ENCODE measurements around the gene ASB13.

The ASB13 gene

GRCh38 chr10:5599613-5600520 lies 66.5 kb downstream of the ASB13 start:
- no peak overlapping the region for H3K4me3 ChIP-seq (ENCODE audit: low read depth, low read length)
- in situ Hi-C loops (cut with HindIII; ENCODE audit: low sequenced_read_pairs): no loop called here
- no peak for TF ChIP-seq CTCF (IDR thresholded peaks at IDR 0.05; ENCODE audit: low read depth, low read length)
- DNase-seq (ENCODE audit: low read depth, low spot score): no peak

GRCh38 chr10:5598085-5598690 lies 68.2 kb downstream of the ASB13 start:
- no peak for DNase-seq (ENCODE audit: low read depth, low spot score)
- in situ Hi-C loops (cut with HindIII; ENCODE audit: low sequenced_read_pairs): no loop called here
- no peak overlapping the region for H3K4me3 ChIP-seq (ENCODE audit: low read depth, low read length)
- TF ChIP-seq CTCF (IDR thresholded peaks at IDR 0.05; ENCODE audit: low read depth, low read length): no peak

DNA sequence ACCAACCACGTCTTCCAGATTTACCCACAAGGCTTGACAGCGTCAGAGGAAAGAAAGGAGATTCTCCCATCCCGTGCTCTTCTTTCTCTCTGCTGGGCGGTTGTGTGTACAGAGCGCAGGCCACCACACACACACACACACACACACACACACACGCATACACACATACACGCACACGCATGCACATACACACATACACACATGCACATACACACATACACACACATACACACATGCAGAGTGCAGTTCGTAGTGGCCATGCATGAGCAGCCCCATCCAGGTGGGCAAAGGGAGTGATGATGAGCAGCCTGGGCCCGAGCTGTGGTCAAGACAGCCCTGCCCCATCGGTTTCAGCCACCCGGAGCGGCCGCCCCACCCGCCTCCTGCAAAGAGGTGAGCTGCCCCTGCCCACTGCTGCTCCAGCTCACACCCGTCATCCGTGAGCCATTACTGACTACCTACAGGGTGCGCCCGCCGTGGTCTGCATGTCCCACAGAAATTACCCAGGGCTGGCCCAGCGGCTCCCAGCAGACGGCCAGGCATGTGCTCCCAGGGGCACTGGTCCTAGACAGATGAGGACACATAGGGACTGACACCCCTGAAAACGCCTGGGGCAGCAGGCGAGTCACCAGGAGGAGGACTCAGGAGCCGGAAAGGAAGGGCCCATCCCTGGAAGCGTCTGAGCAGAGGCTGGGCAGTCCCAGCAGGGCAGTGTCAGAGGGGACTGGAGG lies 69.6 kb downstream of the ASB13 start:
- DNase-seq (ENCODE audit: low read depth, low spot score): no peak
- TF ChIP-seq CTCF (IDR thresholded peaks at IDR 0.05; ENCODE audit: low read depth, low read length): no peak
- in situ Hi-C loops (cut with HindIII; ENCODE audit: low sequenced_read_pairs): no loop called here
- H3K4me3 ChIP-seq (ENCODE audit: low read depth, low read length): no peak overlapping the region

GRCh38 chr10:5595994-5596471 lies 70.4 kb downstream of the ASB13 start:
- peak; percentile 91 for DNase-seq (ENCODE audit: low read depth, low spot score)
- in situ Hi-C loops (cut with HindIII; ENCODE audit: low sequenced_read_pairs): no loop called here
- H3K4me3 ChIP-seq (ENCODE audit: low read depth, low read length): peak overlapping the region; percentile 17
- TF ChIP-seq CTCF (IDR thresholded peaks at IDR 0.05; ENCODE audit: low read depth, low read length): no peak

DNA sequence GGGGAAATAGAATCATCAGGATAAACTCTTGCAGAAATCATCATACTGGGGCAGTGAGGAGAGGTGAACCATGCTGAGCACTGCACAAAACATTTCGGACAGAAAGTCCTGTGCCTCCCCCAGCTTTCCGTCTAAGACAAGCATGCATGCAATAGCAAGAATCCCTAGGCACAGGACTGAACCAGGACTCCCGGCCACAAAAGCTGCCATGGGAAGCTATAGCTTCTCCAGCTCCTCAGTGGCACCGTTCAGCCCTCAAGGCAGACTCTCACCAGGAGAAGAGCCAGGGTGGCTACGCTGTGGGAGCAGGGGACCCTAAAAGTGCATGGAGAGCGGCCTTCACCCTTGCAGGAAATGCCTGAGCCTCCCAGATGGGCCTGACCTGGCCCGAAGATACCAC lies 70.8 kb downstream of the ASB13 start:
- peak; percentile 40 for DNase-seq (ENCODE audit: low read depth, low spot score)
- H3K4me3 ChIP-seq (ENCODE audit: low read depth, low read length): peak overlapping the region; percentile 17
- TF ChIP-seq CTCF (IDR thresholded peaks at IDR 0.05; ENCODE audit: low read depth, low read length): no peak
- in situ Hi-C loops (cut with HindIII; ENCODE audit: low sequenced_read_pairs): no loop called here

DNA sequence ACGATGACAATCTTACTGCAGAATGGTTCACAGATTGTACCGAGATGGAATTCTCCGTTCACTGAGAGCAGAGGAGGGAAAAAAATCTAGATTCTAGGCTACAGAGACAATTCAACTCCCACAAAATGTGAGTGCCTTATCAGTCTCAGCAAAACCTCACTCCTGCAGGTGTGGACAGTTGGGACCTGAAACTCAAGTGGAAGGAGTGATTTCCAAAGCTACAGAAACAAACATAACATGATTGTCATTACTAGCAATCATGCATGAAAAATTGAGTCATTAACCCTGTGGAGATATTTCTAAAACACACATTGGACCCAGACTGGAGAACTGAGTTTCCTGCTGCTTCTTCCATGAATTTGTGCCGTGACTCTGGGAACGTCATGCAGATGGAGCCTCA lies 71.3 kb downstream of the ASB13 start:
- DNase-seq (ENCODE audit: low read depth, low spot score): no peak
- no peak overlapping the region for H3K4me3 ChIP-seq (ENCODE audit: low read depth, low read length)
- in situ Hi-C loops (cut with HindIII; ENCODE audit: low sequenced_read_pairs): no loop called here
- TF ChIP-seq CTCF (IDR thresholded peaks at IDR 0.05; ENCODE audit: low read depth, low read length): no peak
